CD4-positive, alpha-beta T cell treated with Interleukin-21 for 1 hour (primary cell): ENCODE results near the gene LTO1.

Source experiments
- DNase-seq: peaks from one replicate; pipeline ENCODE4 v3.0.0-alpha.2; 2020

The LTO1 gene

GRCh38 chr11:69674886-69675714 is at the start of gene LTO1:
Gene LTO1, minus strand, starts transcription at chr11:69675353. Its CDS starts 114 bp downstream, at chr11:69675239.
- DNase-seq = peak; percentile 93

- no peak for DNase-seq
Observed at GRCh38 chr11:69721745-69722144, 46.6 kb upstream of the LTO1 start.

- no peak for DNase-seq
Observed at GRCh38 chr11:69721106-69721505, 46.0 kb upstream of the LTO1 start.

GRCh38 chr11:69718912-69719311 is 43.8 kb upstream of the LTO1 start:
- DNase-seq = no peak

- DNase-seq = no peak
Observed at GRCh38 chr11:69718147-69718546, 43.0 kb upstream of the LTO1 start.

GRCh38 chr11:69716891-69717747 is 42.0 kb upstream of the LTO1 start:
- no peak for DNase-seq

GRCh38 chr11:69716099-69716498 is 40.9 kb upstream of the LTO1 start:
- DNase-seq = no peak

GRCh38 chr11:69715446-69715845 is 40.3 kb upstream of the LTO1 start:
- no peak for DNase-seq

- DNase-seq = peak; percentile 18
Observed at GRCh38 chr11:69711822-69712801, 37.0 kb upstream of the LTO1 start.

- no peak for DNase-seq
Observed at GRCh38 chr11:69708736-69709401, 33.7 kb upstream of the LTO1 start.

- DNase-seq = no peak
Observed at GRCh38 chr11:69707176-69707575, 32.0 kb upstream of the LTO1 start.

- DNase-seq = no peak
Observed at GRCh38 chr11:69705901-69706787, 31.0 kb upstream of the LTO1 start.

- no peak for DNase-seq
Observed at GRCh38 chr11:69705351-69705811, 30.2 kb upstream of the LTO1 start.

- DNase-seq = no peak
Observed at GRCh38 chr11:69704508-69705253, 29.5 kb upstream of the LTO1 start.

GRCh38 chr11:69703768-69704507 is 28.8 kb upstream of the LTO1 start, which contains the start of gene FGF19:
Gene FGF19, minus strand, starts transcription at chr11:69704022. Its CDS starts 146 bp downstream, at chr11:69703876.
- no peak for DNase-seq

- DNase-seq = no peak
Observed at GRCh38 chr11:69703453-69703767, 28.3 kb upstream of the LTO1 start.

GRCh38 chr11:69702769-69703452 is 27.8 kb upstream of the LTO1 start:
- no peak for DNase-seq

- DNase-seq = no peak
Observed at GRCh38 chr11:69702239-69702691, 27.1 kb upstream of the LTO1 start.
